Posterior vena cava (tissue), 2 donors: ENCODE data around the gene MMP17. TPM values are rescaled to one million over a fixed set of nuclear protein-coding genes. Genes with fewer than 3 reads are reported as not detected.

Source experiments
- DNase-seq: peaks from one replicate; pipeline ENCODE4 v3.0.0-alpha.2; 2020; ENCODE audit warnings: low spot score
- intact Hi-C, 2 donors: fragments of 100-400 bp; cut with DNase I; formaldehyde crosslinking; loops; one replicate each; pipeline versions ENCODE4 v1.14.1 to v1.14.2; 2022 to 2023
- long read RNA-seq, 2 donors: library from polyadenylated mRNA; unstranded; transcript quantifications; one replicate each; pipeline ENCODE4 v2.0.0, GENCODE V29; 2020 to 2021
- total RNA-seq, 2 donors: library from RNA; stranded (reverse); fragmentation: NEBNext Ultra II Directional; extraction: Animal tissue kit (Norgen Biotek cat#: 25700); gene quantifications; one replicate each; pipeline ENCODE4 v1.2.1, GENCODE V29; 2021
- donor health status: DM: yes; HTN: yes; CAD: no.
- donor health status: DM: yes; HTN: yes; CAD: no.

Gene MMP17
- 1 to 10 TPM; 4.3 to 5.8 TPM for total RNA-seq
- long read RNA-seq, donor 1, partial matches to known transcripts, result 3 of 11 reads
- long read RNA-seq, donor 1, other reads (novel, unspliced or antisense), result 6 of 11 reads
- long read RNA-seq, donor 2, partial matches to known transcripts, result 1 of 4 reads
- long read RNA-seq, donor 2, other reads (novel, unspliced or antisense), result 0 of 4 reads

DNA sequence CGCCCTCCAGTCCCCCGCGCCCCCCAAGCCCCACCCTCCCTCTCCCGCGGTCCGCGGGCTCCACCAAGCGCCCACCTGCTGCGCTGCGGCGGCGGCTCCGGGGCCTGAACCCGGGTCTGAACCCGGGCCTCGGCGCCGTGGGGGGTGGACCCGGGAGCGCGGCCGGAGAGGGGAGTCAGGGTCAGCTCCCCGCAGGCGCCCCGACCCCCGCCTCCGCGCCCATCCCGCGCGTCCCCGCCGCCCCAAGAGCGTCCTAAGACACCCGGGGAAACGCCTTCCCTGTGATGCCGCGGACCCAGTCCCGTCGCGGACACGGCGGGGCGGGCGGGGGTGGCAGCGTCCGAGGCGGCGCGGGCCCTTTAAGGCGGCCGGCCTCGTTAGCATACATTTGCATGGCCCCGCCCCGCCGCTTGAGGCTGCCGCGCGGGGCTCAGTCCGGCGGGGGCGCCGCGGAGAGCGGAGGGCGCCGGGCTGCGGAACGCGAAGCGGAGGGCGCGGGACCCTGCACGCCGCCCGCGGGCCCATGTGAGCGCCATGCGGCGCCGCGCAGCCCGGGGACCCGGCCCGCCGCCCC is at the start of gene MMP17:
TSS of gene MMP17 (plus strand) at position 433 of the 574 bp plus-strand sequence. CDS start at position 535, 102 bp downstream.
- intact Hi-C loops, result no loop called here
- DNase-seq, result no peak

DNA sequence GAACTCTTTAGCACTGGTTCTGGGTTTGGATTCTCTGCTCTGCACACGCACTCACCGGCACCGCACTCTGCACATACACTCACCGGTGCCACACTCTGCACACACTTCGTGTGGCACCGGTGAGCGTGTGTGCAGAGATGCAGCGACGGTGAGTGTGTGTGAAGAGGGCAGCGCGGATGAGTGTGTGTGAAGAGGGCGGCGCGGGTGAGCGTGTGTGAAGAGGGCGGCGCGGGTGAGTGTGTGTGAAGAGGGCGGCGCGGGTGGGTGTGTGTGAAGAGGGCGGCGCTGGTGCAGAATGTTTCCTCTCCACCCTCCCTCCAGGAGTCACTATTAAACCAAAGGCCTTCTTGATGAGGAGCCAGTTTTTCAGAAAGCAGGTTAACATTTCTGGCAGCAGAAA is 49.2 kb upstream of the MMP17 start:
- DNase-seq, result no peak
- intact Hi-C loops, result no loop called here

GRCh38 chr12:131782061-131782460 is 46.1 kb upstream of the MMP17 start:
- no peak for DNase-seq
- intact Hi-C loops, result no loop called here

DNA sequence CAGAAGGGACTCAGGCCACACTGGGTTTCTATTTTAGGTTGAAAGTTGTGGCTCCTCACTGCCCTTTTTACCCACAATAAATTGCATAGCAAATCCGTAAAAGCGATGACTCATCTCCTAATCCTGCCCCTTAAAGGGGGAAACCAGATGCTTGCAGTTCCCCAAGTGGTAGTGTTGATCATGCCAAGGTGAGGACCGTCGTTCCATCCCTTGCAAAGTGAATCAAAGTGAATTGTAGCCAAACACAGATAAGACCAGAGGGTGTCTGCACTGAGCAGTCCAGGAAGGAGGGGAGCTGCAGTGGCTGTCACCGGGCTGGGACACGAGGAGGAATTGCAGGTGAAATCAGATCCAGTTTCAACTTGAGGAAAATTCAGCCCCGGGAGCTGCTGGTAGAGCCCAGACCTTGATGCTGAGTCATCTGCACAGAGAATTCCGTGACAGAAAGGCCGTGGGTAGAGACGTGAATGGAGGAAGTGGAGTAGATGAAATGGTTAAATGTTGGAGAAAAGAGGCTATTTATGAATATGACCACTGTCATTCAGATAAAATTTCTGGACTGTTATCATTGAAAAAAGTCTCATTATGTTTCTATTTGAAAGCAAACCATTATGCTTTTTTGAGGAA is 44.2 kb upstream of the MMP17 start:
- intact Hi-C loops, result no loop called here
- DNase-seq, result no peak

- intact Hi-C loops, result no loop called here
- DNase-seq, result no peak
Measured at GRCh38 chr12:131784909-131785762, 43.1 kb upstream of the MMP17 start.

- intact Hi-C loops, result no loop called here
Measured at GRCh38 chr12:131785763-131786330, 42.3 kb upstream of the MMP17 start.

DNA sequence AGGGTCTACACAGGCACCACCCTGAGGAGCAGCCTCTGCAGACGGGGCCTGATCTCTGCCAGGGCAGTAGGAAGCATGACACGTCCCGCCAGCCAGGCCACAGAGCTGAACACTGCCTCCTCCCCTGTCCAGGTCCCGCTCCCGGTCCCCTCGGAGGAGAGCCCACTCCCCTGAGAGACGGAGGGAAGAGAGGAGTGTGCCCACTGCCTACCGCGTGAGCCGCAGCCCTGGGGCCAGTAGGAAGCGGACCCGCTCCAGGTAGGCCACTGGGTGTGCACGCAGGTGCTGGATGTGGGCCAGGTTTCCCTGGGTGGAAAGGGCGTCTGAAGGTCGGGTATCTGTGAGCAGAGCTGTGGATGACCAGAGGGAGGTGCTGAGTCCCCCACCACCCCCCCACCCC is 41.9 kb upstream of the MMP17 start:
- peak; percentile 67 for DNase-seq
- intact Hi-C loops, result no loop called here

More at GRCh38 chr12:131785763-131786330, 42.3 kb upstream of the MMP17 start:
- no peak for DNase-seq

GRCh38 chr12:131787143-131787660 is 41.0 kb upstream of the MMP17 start:
- intact Hi-C loops, result no loop called here
- peak; percentile 78 for DNase-seq

DNA sequence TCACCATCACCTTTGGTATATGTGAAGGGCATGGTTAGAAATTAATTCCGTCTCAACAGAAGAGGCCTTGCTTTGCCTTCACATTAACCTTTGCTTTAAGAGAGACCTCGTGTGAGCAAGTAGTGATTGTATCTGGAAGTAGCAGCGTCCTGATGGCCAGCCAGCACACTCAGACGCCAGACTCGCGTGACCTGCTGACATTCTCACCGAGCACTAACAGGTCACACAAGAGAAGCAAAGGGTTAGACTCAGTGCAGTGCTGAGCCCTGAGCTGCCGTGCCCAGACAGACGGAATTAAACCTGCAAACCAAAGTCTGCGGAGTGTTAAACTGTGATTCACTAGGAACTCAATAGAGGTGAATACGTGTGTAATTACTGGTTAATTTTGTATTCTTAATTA is 40.1 kb upstream of the MMP17 start:
- intact Hi-C loops, result no loop called here
- DNase-seq, result no peak

DNA sequence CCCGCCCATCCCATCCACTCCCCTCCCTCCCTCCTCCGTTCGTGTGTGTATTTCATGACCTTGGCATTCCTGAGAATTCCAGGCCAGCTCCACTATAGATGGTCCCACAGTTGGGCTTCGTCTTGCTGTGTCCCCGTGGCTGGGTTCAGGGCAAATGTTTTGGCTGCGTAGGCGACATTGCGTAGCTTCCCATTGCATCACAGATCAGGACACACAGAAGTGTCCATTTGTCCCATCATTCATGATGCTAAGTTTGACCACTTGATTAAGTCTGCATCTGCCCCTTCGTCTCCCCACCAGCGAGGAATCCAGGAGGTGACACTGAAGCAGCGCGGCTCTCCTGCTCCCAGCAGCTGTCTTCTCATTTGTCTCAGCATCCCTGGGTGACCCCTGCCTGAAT is 38.6 kb upstream of the MMP17 start:
- peak; percentile 58 for DNase-seq
- intact Hi-C loops, result no loop called here

- no peak for DNase-seq
- intact Hi-C loops, result no loop called here
Measured at GRCh38 chr12:131793243-131794022, 34.8 kb upstream of the MMP17 start.

DNA sequence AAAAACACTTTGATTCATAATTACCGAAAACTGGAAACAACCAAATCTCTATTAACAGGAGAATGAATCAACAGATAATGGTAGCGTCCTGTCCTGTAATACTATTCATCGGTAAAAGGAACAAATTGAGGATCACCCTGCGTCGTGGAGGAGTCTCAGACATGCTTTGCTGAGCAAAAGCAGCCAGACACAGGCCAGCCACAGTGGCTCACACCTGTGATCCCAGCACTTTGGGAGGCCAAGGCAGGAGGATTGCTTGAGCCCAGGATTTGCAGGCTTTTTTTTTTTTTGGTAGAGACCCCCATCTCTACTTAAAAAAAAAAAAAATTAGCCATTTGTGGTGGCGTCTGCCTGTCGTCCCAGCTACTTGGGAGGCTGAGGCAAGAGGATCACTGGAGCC is 34.1 kb upstream of the MMP17 start:
- DNase-seq, result no peak
- intact Hi-C loops, result no loop called here

DNA sequence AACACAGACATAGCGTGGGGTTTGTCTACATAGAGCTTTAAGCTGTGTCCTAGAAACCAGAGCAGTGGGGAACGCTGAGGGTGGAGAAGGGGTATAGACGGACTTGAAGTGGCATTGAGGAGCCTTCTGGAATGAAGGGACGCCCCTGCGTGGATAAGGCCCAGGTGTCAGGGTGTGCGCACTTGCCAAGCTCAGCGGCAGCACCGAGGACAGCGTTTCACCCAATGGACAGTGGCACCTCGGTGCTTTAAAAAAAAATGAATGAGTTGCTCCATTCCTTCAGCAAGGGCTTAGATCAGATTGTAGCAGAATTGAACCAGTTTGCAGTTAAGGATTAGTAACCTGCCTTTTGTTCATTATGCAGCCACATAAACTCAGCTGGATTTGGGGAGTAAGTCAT is 33.6 kb upstream of the MMP17 start:
- no peak for DNase-seq
- intact Hi-C loops, result no loop called here

- intact Hi-C loops, result no loop called here
- no peak for DNase-seq
Measured at GRCh38 chr12:131795064-131795463, 33.1 kb upstream of the MMP17 start.

DNA sequence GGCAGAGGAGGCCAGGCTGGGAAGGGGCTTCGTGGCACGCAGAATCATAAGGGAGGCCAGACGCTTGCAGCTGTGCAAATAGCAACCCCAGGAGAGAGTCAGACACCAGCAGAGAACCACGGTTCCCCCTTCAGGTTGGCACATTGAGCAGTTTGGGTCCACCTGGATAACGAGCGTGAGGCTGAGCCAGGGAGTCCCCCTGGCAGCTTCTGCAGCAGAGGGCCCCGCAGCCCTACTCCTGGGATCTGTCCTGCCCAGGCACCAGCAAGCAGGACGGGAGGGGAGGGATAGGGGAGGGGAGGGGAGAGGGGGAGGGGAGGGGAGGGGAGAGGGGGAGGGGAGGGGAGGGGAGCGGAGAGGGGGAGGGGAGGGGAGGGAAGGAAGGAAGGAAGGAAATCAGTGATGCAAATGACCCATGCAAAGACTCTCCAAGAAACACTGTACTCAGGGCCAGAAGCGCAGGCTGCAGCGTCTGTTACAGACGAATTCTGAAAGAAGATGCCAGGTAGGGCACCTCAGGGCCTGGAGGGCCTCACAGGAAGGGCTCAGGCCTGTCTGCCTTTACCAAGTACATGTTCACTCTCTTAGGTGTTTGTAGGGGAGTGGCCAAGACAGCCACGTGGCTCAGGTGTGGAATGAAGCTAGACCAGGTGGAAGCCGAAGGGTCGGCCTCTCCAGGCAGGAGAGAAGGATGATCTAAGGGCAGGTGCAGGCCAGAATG is 32.3 kb upstream of the MMP17 start:
- intact Hi-C loops, result no loop called here
- no peak for DNase-seq

- no peak for DNase-seq
- intact Hi-C loops, result no loop called here
Measured at GRCh38 chr12:131796411-131796736, 31.8 kb upstream of the MMP17 start.

DNA sequence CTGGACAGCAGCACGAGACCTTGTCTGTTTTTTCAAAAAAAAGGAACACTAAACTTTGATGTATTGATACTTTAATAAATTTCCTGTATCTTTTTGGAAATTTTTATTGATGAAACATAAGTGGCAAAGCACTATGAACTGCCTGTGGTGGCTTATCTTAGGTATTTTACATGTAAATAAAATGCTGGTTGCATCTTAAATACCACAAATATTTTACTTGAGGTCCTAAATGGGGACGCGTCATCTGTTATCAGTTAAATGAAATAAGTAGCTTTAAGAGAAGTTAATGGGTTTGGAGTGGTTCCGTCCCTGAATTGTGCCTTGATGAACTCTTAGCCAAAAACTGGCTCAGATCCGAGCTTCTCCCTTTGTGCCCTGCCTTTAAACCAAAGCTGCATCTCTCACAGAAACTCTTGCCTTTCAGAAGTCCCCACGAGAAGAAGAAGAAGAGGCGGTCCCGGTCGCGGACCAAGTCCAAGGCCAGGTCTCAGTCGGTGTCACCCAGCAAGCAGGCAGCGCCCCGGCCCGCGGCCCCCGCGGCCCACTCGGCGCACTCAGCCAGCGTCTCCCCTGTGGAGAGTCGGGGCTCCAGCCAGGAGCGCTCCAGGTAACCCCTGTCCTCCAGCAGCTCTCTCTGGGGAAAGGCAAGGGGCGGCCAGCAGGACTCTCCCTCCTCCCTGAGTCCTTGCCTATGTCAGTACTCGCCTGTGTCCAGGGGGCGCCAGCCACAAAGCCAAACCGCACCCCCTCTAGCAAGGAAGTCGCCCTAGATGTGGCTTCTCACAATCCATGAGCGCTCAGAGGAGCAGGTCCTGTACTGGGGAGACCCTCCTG is 31.2 kb upstream of the MMP17 start:
- intact Hi-C loops, result no loop called here
- no peak for DNase-seq

DNA sequence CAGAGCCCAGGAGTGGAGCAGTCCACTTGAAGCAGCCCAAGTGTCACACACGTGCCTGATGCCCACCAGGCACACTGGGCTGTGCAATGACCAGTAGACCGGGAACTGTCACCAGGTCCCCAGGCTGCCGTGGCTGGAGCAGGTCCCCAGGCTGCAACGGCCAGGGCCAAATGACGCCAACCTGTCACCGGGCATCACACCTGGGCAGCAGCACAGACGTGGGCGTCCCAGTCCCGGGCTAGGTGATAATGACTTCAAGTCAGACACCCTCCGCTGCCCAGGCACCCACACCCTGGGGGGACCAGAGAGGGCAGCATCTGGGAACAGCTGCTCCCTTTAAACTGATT is 30.6 kb upstream of the MMP17 start:
- DNase-seq, result no peak
- intact Hi-C loops, result no loop called here
